NCI-H2227 (cell line): ENCODE measurements around the gene CDC73.

Experiments
- DNase-seq: peaks from one replicate; lab custom pipeline; 2025; ENCODE audit not compliant: unreplicated experiment; lab: John Stamatoyannopoulos, UW

CDC73 gene

DNA sequence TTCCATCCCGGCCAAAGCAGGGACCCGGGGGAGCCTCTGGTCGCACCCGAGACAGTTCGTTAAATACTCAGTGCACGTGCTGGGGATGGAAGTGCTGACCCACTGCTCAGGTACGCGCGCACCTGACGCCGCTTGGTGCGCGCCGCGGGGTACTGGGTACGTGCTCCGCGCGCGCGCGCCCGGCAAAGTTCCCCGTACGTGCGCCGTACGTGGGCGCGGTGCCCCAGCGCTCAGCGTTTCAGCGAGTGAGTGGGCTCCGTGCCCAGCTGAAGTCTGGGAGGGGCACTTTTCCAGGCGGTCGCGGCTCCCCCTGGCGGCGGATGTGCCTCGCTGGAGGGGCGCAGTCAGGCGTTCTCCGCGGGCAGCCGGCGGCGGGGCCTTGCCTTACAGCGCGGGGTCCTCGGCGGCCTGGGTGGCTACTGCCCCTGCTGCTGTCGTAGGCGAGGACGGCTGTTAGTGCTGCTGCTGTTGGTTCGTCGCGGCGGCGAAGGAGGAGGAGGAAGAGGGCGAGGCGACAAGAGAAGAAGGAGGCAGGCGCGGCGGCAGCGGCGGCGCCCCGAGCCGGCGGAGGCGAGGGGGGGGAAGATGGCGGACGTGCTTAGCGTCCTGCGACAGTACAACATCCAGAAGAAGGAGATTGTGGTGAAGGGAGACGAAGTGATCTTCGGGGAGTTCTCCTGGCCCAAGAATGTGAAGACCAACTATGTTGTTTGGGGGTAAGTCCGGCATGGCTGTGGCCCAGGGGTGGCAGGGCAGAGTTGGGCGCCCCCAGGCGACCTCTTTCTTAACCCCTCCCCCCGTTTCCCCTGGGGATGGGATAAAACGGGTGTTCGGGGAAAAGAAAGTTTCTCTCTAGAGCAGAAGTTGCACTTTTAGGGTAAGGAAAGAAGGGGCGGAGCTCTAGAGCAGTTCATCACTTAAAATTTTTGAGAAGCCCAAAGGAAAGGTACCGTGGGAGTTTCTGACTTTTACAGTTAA is at the start of gene CDC73:
CDC73 (plus strand) TSS at position 416 of the 978 bp plus-strand sequence; CDS start at position 586, 170 bp downstream.
- DNase-seq, result peak; percentile 99

DNA sequence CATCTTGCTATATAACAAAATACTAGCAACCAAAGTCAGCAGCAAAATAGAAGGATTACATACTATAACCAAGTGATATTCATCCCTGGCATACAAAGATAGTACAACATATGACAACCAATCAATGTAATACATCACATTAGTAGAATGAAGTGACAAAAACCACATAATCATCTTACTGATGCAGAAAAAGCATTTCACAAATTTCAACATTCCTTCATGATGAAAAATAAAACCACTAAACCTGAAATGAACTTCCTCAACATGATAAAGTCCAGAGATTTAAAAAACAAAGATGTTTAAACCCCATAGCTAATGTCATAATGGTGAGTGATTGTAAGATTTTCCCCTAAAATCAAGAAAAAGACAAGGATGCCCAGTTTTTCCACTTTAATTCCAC is 43.8 kb upstream of the CDC73 start:
- no peak for DNase-seq

GRCh38 chr1:193079187-193079586 is 42.6 kb upstream of the CDC73 start:
- DNase-seq, result no peak

DNA sequence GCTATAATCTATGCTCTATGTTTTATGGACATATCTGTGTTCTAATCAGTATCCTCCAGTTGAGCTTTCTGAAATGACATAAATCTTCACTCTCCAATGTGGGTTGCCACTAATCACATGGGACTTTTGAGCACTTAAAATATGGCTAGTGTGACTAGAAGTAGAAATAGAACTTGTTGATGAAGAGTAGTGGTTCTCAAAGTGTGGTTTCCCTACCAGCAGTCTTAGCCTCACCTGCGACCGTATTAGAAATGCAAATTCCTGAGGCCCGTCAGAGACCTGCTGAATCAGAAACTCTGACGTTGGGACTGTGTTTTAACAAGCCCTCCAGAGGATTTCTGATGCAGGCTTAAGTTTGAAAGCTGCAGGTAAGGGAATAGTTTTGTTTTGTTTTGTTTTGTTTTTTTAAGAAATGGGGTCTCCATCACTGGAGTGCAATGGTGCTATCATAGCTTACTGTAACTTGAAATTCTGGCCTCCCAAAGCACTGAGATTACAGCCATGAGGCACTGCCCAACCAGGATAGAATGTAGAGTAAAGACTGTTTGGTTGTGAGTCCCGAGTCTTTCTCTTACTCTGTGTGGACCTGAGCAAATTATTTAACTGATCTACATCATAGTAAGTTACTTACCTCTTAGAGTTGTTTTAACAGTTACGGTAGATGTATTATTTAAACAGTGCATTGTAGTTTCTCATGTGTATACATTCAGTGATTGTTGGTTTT is 38.3 kb upstream of the CDC73 start:
- no peak for DNase-seq

DNA sequence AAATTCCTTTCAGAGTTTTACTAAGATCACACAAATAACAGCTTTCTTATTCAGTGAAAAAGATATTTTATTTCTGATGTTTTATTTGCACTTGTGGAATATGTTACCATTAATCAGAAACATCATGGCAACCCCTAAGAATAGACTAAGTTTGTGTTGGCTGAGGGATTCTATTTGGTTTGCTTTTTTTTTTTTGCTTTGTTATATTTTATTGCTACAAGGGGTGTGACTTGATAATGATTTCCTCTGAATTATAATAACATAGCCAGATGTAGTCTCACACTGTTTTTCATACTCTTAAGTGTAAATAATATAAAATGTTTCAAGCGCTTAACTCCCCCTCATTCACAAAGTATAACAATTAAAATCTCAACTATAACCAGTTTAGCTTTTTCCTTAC is 36.6 kb upstream of the CDC73 start:
- DNase-seq, result no peak

DNA sequence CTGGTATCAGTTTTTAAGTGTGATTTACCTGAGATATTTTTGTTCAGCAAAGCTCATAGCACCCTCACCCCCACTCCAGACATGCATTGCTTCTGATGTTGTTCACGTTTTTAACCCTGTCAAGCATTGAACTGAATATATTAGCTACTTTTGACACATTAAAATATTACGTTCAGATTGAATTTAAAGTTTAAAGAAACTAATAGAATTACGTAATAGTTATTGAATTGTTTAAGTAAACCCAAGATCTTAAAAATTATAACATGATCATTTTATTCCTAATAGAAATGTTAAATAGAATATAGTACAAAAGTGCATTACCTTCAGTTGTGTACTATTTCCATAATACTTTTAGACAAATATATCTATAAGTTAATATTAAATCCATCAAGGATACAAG is 35.5 kb upstream of the CDC73 start:
- DNase-seq, result no peak

- no peak for DNase-seq
These were observed 33.9 kb upstream of the CDC73 start for GRCh38 chr1:193087893-193088292.

- no peak for DNase-seq
These were observed 31.0 kb upstream of the CDC73 start for GRCh38 chr1:193090865-193091264.

DNA sequence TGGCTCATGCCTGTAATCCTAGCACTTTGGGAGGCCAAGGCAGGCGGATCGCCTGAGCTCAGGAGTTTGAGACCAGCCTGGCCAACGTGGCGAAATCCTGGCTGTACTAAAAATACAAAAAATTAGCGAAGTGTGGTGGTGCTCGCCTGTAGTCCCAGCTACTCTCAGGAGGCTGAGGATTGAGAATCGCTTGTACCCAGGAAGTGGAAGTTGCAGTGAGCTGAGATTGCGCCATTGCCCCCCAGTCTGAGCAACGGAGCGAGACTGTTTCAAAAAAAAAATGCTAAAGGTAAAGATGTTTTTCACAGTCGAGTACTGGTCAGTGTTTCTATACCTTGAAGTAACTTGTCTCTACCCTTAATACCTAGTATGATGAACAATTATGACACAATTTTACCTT is 27.7 kb upstream of the CDC73 start:
- DNase-seq, result no peak

DNA sequence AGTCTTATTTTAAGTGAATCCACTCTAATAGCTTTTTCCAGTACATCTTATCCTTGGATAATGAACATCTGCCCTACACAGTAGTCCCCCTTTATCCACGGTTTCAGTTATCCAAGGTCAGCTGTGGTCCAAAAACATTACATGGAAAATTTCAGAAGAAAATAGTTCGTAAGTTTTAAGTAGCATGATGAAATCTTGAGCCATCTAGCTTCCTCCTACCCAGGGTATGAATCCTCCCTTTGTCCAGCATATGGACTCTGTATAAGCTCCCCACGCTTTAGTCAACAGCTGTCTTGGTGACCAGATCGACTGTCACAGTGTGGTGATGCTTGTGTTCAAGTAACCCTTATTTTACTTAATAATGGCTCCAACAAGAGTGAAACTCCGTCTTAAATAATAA is 19.2 kb upstream of the CDC73 start:
- DNase-seq, result no peak

- DNase-seq, result no peak
These were observed 17.9 kb upstream of the CDC73 start for GRCh38 chr1:193103759-193104501.

DNA sequence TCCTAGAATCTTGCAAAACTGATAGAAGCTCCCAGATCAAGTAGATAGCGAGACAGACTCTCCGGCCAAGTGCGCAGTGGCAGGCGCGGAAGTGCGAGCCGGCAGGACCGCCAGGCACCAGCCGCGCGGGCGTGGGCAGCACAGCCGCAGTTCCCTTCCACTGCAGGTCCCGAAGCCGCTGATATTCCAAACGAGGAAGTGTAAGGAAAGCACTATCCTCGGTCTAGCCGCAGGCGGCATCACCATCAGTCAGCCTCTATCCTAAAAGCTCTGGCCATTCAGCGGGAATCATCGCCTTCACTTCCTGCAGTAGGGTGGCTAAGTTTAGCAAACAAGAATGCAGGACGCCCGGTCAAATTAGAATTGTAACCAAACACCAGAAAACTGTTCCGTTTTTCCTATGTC is 17.3 kb upstream of the CDC73 start:
- peak; percentile 44 for DNase-seq

- DNase-seq, result peak; percentile 89
These were observed 16.7 kb upstream of the CDC73 start, which contains the start of gene GLRX2 for GRCh38 chr1:193104907-193105820. GLRX2 (minus strand) TSS chr1:193105414; CDS start chr1:193105382, 32 bp downstream.

DNA sequence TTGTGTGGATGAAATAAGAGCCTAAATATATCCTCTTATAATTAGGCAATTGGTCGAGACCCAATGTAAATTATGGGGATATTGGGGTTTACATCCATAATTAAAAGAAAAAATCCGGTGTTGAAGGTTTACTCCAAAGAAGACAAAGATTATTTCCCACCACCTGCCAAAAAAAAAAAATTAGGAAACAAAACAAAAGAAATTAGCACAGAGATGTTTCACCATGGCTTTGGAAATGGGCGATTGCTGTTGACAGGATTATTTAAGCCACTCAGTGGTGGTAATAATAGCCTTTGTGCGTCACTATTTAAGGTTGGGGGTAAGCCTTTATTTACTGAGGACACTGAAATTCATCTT is 16.0 kb upstream of the CDC73 start:
- peak; percentile 50 for DNase-seq

DNA sequence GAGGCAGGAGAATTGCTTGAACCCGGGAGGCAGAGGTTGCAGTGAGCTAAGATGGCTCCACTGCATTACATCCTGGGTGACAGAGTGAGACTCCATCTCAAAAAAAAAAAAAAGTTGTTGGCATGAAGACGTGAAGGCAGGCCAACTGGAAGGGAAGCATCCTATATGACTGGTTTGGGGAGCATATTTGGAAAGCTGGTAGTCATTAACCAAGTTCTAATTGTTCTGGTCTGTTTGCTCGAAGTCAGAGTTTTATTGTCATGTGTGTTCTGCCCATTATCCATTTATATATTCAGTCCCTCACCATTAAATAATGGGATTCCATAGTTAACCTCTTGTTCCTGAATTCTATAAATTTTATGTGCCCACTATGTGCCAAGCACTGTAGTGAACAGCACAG is 13.4 kb upstream of the CDC73 start:
- DNase-seq, result no peak

DNA sequence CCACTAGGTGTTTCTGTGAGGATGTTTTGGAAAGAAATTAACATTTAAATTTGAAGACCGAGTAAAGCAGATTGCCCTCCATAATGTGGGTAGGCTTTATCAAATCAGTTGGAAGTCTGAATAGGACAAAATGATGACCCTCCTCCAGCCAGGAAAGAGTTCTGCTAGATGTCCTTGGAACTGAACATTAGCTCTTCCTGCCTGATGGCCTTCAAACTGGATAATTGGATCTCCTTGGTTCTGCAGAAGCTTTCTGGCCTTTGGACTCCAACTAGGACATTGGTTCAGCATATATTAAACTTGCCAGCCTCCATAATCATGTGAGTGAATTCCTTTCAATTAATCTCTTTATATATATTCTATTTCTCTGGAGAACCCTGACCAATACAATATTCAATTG is 12.2 kb upstream of the CDC73 start:
- no peak for DNase-seq

- no peak for DNase-seq
These were observed 11.6 kb upstream of the CDC73 start for GRCh38 chr1:193110246-193110645.

DNA sequence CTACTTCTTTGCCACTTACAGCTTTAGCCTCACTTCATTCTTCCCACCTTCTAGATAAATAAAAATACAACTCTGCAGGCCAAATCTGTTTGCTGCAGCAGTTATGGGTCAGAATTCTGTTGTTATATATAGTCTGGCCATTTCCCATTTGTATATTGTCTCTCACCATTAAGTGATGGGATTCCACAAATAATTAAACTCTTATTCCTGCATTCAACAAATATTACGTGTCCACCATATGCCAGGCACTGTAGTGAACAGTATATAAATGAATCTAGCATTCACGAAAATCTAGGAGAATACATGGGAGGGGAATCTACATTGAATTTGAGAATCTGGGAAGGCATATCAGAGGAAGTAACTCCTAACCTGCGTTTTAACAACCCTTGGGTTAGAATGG is 11.0 kb upstream of the CDC73 start:
- DNase-seq, result no peak

DNA sequence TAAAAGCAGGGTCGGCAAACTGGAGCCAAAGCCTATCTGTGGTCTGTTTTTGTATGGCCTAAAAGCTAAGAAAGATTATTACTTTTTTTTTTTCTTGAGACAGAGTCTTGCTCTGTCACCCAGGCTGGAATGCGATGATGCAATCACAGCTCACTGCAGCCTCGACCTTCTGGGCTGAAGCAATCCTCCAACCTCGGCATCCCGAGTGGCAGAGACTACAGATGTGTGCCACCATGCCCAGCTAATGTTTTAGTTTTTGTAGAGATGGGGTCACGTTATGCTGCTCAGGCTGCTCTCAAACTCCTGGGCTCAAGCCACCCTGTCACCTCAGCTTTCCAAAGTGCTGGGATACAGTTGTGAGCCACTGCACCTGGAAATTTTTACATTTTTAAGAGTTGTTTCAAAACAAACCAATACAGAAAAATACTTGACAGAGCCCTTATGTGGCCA is 10.2 kb upstream of the CDC73 start:
- no peak for DNase-seq

DNA sequence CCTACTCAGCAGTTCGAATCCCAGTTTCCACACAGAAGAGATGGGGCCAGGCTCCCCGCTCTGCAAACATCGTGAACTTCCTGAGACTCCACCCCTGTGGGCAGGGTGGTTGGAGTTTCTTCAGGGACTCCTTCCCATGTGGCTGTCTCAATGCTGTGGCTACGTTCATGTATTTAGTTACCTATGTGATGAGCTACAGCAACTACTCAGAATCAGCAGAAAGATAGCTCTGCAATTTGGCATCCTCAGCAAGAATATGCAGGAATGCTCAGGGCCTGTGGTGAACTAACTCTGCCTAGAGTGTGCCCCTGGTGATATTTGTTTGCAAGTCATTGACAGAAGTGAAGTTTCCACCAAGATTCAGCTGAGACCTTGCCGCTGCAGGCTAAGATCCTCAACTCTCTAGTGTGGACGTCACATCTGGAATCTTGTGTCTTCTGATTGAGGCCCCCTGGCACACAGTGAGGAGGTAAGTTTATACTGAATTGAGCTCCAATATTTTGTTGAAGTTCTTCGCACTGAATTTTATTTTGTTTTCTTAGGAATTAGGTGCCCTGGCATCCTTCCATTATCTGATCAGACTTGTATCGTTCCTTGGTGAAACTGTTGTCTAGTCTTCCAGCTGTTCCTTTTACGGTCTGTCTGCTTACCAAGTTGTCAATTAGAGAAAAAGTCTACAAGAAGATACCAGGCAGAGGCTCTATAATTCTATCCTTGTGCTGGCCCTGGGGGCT is 8.4 kb upstream of the CDC73 start:
- DNase-seq, result no peak
